Natural killer cell treated with Interleukin-12 subunit alpha and Interleukin-12 subunit beta and Interleukin-15 and Interleukin-18, amount 100 ng/mL, for 72 hours (primary cell): ENCODE measurements around the gene KCNQ1. TPM values are rescaled to one million over a fixed set of nuclear protein-coding genes. Genes with fewer than 3 reads are reported as not detected.
A peak's percentile ranks its signal among the peaks of the same experiment; 100 is the strongest.

Experiments used
- ATAC-seq, 2 donors: fragments of 150-1000 bp; cut with Tn5 transposase in 1 of 2; sonication (Bioruptor Pico), chemical (Tn5 transposase) in 1 of 2; 2 replicates each; pipeline ENCODE4 v1.10.0; 2021
- DNase-seq: peaks from one replicate; pipeline ENCODE4 v3.0.0; 2022; ENCODE audit warnings: low spot score
- H3K27ac Mint-ChIP-seq, 2 donors: 1 replicate in 1 of 2; 2 replicates in 1 of 2; pipeline ENCODE4 v1.8.0; 2022; ENCODE audit warnings: mixed read lengths in 2 of 2, mild to moderate bottlenecking in 1 of 2, moderate library complexity in 1 of 2
- H3K27me3 Mint-ChIP-seq, 2 donors: 1 replicate in 1 of 2; 2 replicates in 1 of 2; pipeline ENCODE4 v1.8.0; 2022; ENCODE audit warnings: mixed read lengths in 2 of 2
- H3K36me3 Mint-ChIP-seq: one replicate; pipeline ENCODE4 v1.8.0; 2022; ENCODE audit warnings: mixed read lengths
- H3K4me1 Mint-ChIP-seq, 2 donors: 1 replicate in 1 of 2; 2 replicates in 1 of 2; pipeline ENCODE4 v1.8.0; 2022; ENCODE audit warnings: low read depth in 2 of 2, mixed read lengths in 2 of 2, mild to moderate bottlenecking in 1 of 2
- H3K4me3 Mint-ChIP-seq: one replicate; pipeline ENCODE4 v1.8.0; 2022; ENCODE audit warnings: mixed read lengths
- H3K9me3 Mint-ChIP-seq: 2 replicates; pipeline ENCODE4 v1.8.0; 2022; ENCODE audit warnings: mixed read lengths
- total RNA-seq, 2 donors: library from RNA; stranded (reverse); gene quantifications; one replicate each; pipeline ENCODE4 v1.2.3, GENCODE V29; 2022

Gene KCNQ1
- total RNA-seq, 2 donors from 2014 or later = 0.19 to 1.4 TPM

DNA sequence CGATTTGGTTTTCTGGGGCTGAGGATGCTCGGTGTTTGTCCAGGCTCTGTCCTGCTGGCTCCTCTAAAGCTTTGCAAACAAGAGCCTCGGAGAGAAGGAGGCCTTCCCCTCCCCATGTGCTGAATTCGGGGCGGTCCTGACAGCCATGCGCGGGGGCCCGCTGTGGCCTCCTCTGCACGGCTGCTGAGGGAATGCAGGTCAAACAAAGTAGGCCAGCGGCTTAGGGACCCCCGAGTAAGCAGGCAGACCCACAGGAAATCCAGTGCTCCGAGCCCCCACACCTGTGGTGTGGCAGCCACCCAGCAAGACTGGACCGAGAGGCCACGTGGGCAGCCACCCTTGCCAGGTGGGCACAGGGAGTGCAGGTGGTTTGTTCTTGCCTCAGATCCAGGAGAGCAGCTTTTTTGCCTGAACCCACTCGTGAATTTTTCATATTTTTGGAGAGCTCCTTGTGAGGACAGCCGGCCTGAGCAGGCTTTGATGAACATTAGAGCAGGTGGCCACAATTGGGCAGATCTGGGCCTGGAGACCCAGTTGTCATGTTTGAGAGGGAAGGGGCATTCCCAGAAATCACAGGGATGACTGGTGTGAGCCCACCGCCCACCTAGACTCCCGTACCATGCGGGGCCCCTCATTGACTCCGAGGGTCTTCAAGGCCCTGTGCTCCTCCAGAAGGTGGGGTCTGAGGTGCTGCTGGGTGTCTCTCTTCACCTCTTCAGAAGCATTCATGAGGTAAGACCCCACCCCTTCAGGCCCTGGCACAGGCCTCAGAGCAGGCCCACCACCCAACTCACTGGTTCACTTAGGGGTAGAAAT lies 298.0 kb downstream of the KCNQ1 start:
- Mint-ChIP-seq H3K9me3 (no peaks in the 10 kb centered on the region), H3K36me3 (no peaks in the 10 kb centered on the region), H3K4me1 (no peaks in the 10 kb centered on the region), H3K27me3 (no peaks in the 10 kb centered on the region), H3K27ac (no peak overlapping the region), H3K4me3 (no peak overlapping the region)
- ATAC-seq (no peak), DNase-seq (no peak)

DNA sequence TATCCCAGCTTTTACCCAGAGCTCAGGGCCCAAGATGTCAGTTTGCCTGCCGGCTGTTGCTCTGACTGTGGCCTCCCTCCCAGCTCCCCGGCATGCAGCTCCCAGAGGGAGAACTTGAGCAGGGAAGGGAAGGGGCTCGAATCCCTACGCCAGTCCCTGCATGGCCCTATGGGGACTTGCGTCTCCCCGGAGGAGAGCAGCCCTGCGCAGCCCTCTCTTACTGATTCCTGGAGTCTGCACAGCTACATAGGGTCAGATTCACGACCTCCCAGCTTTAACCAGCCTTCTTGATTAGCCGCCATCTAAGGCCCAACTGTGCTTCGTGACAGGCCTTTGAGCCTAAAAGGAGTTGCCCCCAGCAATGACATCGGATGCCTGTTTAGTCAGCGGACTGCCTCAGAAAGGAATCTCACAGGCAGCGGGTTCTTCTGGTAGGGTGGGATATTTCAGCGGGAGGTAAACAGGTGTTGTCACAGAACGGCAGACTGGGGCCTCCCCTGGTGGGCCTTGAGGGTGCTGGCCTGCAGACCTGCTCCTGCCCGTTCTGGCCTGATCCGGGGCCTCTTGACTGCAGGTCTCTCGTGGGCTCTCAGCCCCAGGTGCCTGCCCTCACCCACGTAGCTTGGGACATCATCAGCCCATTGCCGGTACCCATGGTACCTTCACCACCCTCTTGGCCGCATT lies 298.8 kb downstream of the KCNQ1 start:
- no peak overlapping the region for H3K4me3 Mint-ChIP-seq
- no peak overlapping the region for H3K27ac Mint-ChIP-seq
- H3K4me1 Mint-ChIP-seq = no peaks in the 10 kb centered on the region
- ATAC-seq = no peak
- H3K27me3 Mint-ChIP-seq = no peaks in the 10 kb centered on the region
- H3K36me3 Mint-ChIP-seq = no peaks in the 10 kb centered on the region
- no peaks in the 10 kb centered on the region for H3K9me3 Mint-ChIP-seq
- DNase-seq = no peak

DNA sequence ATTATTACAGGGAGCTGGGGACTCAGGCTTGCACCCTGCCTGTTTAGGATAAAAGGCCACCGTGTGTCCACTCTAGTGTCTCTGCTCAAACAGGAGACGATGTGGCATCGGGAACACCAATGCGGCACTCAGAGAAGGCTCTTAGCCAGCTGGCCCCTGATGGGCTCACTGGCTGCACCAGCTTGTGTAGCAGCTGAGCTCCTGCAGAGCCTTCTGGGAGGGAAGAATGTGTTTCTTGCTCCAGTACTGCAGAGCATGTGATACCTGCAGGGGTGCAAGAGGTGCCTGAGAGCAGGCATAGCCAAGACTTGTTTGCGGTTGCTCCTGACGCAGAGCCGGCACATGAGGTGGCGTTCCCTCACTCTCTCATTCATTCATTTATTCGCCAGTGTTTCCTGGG lies 299.4 kb downstream of the KCNQ1 start:
- H3K4me1 Mint-ChIP-seq = no peaks in the 10 kb centered on the region
- DNase-seq (no peak), ATAC-seq (no peak)
- H3K9me3 Mint-ChIP-seq = no peaks in the 10 kb centered on the region
- no peak overlapping the region for H3K27ac Mint-ChIP-seq
- no peak overlapping the region for H3K4me3 Mint-ChIP-seq
- H3K27me3 Mint-ChIP-seq = no peaks in the 10 kb centered on the region
- H3K36me3 Mint-ChIP-seq = no peaks in the 10 kb centered on the region

DNA sequence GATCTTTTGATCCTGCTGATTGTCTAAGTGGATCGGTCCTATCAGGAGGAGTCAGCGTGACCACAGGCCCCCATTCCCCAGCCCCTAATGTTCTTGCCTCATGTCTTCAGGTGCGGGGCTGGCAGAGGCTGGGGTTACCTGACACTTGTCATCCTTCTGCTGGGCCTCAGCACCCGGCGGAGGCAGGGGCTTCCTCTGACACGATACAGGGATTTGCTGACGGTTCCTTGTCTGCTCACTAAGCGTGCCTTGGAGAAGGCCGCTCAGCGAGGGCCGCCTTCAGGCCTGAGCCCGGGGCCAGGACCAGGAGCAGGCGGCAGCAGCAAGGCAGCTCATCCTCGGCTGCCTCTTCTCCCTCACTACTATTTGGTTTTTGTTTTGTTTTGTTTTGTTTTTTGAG lies 300.7 kb downstream of the KCNQ1 start:
- Mint-ChIP-seq H3K27me3 (no peaks in the 10 kb centered on the region), H3K9me3 (no peaks in the 10 kb centered on the region), H3K4me1 (no peaks in the 10 kb centered on the region), H3K36me3 (no peaks in the 10 kb centered on the region), H3K4me3 (no peak overlapping the region), H3K27ac (no peak overlapping the region)
- ATAC-seq (no peak), DNase-seq (no peak)

DNA sequence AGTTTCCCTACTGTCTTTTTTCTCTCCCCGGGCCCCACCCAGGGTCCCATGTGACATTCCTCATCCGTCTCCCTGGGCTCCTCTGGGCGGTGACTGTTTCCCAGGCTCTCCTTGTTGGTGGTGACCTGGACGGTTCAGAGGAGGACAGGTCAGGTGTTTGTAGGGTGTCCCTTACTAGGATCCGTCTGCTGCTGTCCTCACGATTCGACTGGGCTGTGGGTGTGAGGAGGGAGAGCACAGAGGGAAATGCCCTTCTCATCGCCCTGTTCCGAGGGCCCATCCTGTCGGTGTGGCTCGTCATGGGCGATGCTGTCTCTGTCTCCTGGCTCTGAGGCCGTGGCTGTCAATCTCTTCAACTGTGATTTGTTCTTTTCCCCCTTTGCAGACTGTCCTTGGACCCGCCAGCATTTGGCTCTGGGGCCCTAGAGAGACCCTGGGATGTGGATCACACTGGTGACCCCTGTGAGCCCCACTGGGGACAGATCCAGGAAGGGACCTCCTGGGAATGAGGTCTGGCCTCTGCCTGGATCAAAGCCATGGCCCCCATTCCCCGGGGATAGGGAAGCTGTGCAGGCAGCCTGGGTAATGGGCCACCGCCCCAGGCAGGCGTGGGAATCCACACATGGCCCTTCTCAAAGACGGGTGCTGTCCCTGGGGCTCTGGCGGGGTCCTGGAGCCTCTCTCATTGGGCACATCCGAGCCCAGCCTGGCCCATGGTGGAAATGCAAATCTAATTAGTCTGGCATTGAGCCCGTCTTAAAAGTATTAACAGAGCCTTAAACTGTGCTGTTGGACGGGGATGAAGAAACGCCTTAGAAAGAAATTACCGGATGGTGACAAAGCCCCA lies 301.8 kb downstream of the KCNQ1 start:
- Mint-ChIP-seq H3K4me1 (no peaks in the 10 kb centered on the region), H3K9me3 (no peaks in the 10 kb centered on the region), H3K36me3 (no peaks in the 10 kb centered on the region), H3K27me3 (no peaks in the 10 kb centered on the region), H3K27ac (no peak overlapping the region), H3K4me3 (no peak overlapping the region)
- no peak for ATAC-seq
- no peak for DNase-seq

DNA sequence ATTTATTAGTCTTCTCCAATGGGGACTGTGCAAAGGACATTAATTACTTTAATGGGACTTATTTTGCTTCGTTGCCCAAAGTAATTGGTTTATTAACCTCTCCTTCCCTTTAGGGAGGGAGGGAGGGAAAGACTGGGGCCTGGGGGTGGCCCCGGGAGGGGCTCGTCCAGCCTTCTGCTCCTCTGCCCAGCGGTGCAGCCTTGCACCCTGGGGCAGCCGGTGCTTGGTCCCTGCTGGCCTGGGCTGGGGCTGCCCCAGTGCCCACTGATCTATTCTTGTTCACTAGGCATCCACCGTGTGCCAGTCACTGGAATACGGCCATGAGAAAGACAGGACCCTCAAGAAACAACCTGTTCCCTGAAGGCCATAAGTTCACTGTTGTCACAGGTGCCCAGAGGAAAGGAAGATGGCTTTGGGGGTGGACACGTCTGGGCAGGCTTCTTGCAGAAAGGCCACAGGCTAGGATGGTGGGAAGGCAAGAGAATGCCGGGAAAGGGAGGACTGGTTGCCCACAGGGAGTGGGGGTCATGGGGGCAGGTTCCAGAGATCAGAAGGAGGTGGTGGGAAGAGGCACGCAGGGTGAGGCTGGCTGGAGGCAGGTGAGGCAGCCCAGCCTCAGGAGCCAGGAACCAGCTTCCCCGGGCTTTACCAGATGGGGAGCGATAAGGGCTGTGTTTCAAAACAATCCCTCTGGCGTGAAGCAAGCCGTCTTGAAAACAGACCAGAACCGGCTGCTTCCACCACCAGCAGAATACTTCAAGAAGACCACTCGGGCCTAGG lies 302.6 kb downstream of the KCNQ1 start:
- ATAC-seq = no peak
- no peak overlapping the region for H3K4me3 Mint-ChIP-seq
- no peaks in the 10 kb centered on the region for H3K36me3 Mint-ChIP-seq
- H3K27me3 Mint-ChIP-seq = no peaks in the 10 kb centered on the region
- no peaks in the 10 kb centered on the region for H3K4me1 Mint-ChIP-seq
- no peak overlapping the region for H3K27ac Mint-ChIP-seq
- no peak for DNase-seq
- H3K9me3 Mint-ChIP-seq = no peaks in the 10 kb centered on the region

DNA sequence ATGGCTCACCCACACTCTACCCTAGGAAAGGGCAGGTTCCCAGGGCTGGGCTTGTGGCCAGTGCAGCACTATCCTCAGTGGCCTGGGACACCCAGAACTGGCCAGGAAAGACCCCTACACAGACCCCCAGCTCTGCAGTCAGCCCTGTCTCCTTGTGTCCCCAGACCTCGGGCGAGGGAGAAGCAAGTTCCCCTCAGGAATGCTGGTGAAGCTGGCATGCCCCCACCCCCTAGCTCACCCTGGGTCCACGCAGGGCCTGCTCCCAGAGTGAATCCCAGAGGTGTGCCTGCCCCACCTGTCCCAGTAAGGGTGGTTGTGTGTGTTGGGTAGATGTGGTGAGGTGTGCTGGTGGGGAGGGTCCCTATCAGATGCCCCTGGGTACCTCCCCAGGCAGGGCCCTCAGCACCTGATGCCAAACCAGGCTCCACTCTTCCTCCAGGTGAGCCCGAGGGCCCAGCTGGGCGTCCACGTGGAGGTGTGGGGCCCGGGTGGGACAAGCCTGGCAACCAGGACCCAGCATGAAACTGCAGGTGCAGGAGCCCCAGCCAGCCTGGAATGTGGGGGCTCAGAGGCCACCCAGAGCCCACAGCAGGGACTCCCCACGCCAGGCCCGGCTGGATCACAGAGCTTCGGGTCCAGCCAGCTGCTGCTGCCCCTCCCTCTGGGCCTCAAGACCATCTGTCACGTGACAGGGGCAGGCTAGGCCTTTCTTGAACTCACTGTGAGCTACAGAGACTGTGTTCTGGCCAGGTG lies 303.4 kb downstream of the KCNQ1 start:
- Mint-ChIP-seq H3K27ac (no peak overlapping the region), H3K9me3 (no peaks in the 10 kb centered on the region), H3K4me1 (no peaks in the 10 kb centered on the region), H3K36me3 (no peaks in the 10 kb centered on the region), H3K27me3 (no peaks in the 10 kb centered on the region), H3K4me3 (no peak overlapping the region)
- ATAC-seq (no peak), DNase-seq (no peak)

DNA sequence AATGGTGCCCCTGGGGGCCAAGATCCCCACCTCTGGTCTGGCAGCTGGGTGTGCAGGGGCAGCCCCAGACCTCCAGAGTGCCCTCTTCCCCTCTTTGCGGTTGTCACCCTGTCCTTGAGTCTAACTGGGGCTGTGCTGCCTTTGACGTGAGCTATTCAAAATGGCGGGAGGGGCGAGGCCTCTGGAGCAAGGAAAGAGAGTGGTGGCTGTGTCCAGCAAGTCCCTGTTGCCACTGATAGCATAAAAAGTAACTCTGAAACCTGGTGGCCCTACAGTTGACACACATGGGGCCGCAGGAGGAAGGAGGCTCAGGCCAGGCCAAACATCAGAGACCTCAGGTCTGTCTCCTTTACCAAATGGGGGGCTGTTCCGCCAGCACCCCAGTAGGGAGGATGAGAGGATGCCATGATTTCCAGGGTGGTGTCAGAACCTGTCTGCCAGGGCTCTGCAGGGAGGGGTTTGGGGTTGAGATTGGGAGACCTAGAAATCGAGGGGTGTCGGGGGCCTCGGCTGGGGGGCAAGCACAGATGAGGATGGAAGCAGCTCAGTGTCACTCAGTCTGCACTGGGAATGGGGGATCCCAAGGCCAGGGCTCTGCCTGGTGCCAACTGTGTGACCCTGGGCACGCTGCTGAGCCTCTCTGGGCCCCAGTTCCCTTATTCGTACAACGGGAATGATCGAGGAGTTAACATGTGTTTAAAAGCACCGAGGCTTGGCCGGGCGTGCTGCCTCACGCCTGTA lies 304.2 kb downstream of the KCNQ1 start:
- Mint-ChIP-seq H3K27ac (no peak overlapping the region), H3K9me3 (no peaks in the 10 kb centered on the region), H3K4me3 (no peak overlapping the region), H3K36me3 (no peaks in the 10 kb centered on the region), H3K27me3 (peaks cover 4 to 5% of the 10 kb centered on the region in 2 donors), H3K4me1 (no peaks in the 10 kb centered on the region)
- ATAC-seq (no peak), DNase-seq (no peak)

DNA sequence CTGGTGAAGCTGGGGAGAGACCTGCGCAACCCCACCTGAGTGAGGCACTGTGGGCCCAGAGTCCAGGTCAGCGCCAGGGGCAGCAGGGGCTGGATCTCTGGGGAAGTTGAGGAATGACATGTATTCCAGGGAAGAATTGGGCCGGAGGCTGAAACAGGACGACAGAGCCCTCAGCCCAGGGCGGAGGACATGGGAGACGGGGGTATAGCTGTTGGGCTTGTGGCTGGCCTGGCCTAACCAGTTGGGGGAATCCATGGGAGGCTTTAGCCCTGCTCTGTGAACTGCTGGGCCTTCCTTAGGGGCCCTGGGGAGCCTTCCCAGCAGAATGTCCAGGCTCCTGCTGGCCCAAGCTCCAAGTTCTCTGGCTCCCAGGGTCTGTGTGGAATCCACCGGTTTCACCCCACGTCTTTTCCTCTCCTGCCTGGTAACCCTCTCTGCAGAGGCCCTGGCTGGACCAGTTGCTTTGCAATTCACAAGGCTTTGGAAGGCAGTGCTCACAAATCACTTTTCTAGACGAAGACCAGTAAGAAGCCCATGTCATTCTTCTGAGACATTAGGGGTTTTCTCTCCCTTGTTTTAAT lies 305.4 kb downstream of the KCNQ1 start:
- Mint-ChIP-seq H3K27ac (no peak overlapping the region), H3K27me3 (peaks cover 8 to 9% of the 10 kb centered on the region in 2 donors), H3K4me3 (no peak overlapping the region), H3K36me3 (no peaks in the 10 kb centered on the region), H3K4me1 (no peaks in the 10 kb centered on the region), H3K9me3 (no peaks in the 10 kb centered on the region)
- ATAC-seq (no peak), DNase-seq (no peak)

DNA sequence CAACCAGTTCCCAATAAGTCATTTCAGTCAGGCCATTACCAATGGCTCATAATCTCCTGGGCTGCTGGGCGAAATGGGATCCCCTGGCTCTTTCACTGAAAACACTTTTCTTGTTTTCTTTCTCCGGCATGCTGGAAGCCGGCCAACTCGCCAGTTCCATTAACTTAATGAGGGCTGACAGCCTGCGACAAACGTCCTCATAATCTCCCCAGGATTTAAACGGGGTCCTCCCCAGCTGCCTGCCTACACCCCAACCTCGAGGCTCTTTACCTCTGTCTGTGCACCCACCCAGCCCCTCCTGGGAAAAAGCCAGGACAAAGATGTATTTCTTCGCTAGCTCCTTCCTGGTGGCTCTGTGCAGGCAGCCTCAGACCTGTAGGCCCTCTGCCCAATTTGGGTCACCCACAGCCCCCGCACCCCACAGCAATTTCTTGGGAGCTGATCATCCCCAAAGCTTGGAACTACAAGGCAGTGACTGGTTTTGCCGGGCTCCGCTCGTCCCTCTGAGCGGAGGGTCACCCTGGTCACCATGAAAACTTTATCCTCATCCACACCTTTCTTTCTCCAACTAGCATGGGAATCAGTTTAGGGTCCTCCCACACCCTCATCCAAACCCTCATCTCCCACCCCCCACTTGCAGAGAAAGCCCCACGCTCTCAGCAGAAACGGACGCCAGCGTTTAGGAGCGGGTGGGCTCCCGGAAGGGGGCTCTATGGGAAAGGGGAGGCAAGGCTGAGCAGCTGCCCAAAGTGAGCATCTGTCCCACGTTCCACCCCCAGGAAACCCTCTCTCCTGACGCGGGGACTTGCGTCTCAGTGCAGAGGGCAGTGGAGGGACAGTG lies 306.1 kb downstream of the KCNQ1 start:
- H3K36me3 Mint-ChIP-seq = no peaks in the 10 kb centered on the region
- no peak overlapping the region for H3K4me3 Mint-ChIP-seq
- peaks cover 8 to 10% of the 10 kb centered on the region in 2 donors for H3K27me3 Mint-ChIP-seq
- no peaks in the 10 kb centered on the region for H3K4me1 Mint-ChIP-seq
- ATAC-seq = no peak
- DNase-seq = no peak
- H3K9me3 Mint-ChIP-seq = no peaks in the 10 kb centered on the region
- H3K27ac Mint-ChIP-seq = no peak overlapping the region

DNA sequence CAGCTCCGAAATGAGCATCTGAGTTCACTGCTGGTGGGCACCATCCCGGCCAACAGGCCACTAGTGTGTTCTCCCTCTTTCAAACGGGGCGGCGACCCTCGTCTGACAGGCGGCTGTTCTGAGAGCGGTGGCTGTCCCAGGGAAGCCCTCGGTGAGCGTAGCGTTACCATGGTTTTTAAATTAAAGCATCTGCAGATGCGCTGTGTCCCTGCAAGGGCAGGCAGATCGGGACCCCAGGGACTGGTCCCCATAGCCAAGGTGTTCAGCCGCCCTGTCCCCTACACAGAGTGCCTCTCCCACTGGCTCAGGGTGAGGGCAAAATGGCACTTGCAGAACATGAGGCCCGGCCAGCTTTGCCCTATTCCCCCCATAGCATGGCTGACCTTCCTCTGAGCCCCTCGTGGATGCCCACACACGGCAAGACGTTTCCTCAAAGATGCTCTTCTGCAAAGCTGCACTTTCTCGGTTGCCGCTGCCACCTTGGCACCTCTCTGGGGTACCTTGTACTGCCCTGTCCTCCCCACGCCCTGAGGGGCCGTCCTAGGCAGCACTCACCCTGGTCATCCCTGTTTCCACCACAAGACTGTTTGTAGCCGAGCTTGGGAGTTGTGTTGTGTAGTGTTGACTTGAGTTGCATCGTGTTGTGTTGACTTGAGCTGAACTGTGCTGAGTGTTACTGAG lies 306.9 kb downstream of the KCNQ1 start:
- H3K9me3 Mint-ChIP-seq = no peaks in the 10 kb centered on the region
- H3K27me3 Mint-ChIP-seq = peaks cover 8 to 10% of the 10 kb centered on the region in 2 donors
- DNase-seq (no peak), ATAC-seq (peak in 1 of 2 donors; percentile 21)
- H3K27ac Mint-ChIP-seq = no peak overlapping the region
- no peaks in the 10 kb centered on the region for H3K4me1 Mint-ChIP-seq
- no peak overlapping the region for H3K4me3 Mint-ChIP-seq
- no peaks in the 10 kb centered on the region for H3K36me3 Mint-ChIP-seq
